ENCODE results near the gene ATAD5.

Gene ATAD5

DNA sequence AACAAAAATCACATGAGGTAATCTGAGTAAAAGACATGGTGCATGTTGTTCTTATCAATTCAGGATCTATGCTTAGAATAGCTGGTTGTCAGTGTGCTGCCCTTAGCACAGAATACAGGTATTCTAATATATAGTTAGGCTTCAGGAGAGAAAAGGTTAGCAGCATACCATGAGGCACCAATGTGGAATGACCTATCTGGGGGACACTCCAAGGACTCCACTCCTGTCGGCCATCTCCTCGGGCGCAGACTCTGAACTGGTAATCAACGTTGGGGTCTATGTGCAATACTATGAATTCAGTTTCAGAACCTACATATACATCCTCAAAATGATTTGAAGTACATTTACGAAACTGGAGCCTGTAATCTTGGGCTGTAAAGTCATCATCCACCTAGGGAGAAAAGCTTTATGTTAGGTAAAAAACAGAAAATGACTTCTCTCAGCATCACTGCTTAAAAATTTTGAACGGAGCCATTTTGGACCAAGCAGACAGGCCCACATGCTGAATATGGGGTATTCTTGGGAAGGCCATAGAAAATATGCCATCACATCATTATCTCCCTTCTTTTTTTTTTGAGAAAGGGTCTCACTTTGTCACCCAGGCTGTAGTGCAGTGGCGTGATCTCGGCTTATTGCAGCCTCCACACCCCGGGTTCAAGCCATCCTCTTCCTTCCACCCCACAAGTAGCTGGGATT lies 38.3 kb upstream of the ATAD5 start:
- no peaks in the 10 kb centered on the region for H3K27me3 ChIP-seq (ENCODE audit: insufficient read depth, low read depth)
- TF ChIP-seq, protein P1, sequence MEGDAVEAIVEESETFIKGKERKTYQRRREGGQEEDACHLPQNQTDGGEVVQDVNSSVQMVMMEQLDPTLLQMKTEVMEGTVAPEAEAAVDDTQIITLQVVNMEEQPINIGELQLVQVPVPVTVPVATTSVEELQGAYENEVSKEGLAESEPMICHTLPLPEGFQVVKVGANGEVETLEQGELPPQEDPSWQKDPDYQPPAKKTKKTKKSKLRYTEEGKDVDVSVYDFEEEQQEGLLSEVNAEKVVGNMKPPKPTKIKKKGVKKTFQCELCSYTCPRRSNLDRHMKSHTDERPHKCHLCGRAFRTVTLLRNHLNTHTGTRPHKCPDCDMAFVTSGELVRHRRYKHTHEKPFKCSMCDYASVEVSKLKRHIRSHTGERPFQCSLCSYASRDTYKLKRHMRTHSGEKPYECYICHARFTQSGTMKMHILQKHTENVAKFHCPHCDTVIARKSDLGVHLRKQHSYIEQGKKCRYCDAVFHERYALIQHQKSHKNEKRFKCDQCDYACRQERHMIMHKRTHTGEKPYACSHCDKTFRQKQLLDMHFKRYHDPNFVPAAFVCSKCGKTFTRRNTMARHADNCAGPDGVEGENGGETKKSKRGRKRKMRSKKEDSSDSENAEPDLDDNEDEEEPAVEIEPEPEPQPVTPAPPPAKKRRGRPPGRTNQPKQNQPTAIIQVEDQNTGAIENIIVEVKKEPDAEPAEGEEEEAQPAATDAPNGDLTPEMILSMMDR (conservative IDR thresholded peaks at IDR 0.05; ENCODE audit: low read depth, low read length): no peak
- H3K27ac ChIP-seq: no peak overlapping the region
- H3K79me2 ChIP-seq (ENCODE audit: insufficient read depth, low read depth): no peaks in the 10 kb centered on the region
- H3K36me3 ChIP-seq (ENCODE audit: insufficient read depth): no peaks in the 10 kb centered on the region; the same call in 1 of the 2 replicates
- H3K4me2 ChIP-seq: no peak overlapping the region
- H3K4me1 ChIP-seq (ENCODE audit: low read depth, poor library complexity, severe bottlenecking): peaks cover 17% of the 10 kb centered on the region
- H2AFZ ChIP-seq (ENCODE audit: low read depth): no peak overlapping the region
- no peak overlapping the region for H3K9ac ChIP-seq
- no peaks in the 10 kb centered on the region for H4K20me1 ChIP-seq (ENCODE audit: insufficient read depth)
- no peak overlapping the region for H3K4me3 ChIP-seq (IDR thresholded peaks at IDR 0.05; ENCODE audit: insufficient read depth, low read depth, low read length)

DNA sequence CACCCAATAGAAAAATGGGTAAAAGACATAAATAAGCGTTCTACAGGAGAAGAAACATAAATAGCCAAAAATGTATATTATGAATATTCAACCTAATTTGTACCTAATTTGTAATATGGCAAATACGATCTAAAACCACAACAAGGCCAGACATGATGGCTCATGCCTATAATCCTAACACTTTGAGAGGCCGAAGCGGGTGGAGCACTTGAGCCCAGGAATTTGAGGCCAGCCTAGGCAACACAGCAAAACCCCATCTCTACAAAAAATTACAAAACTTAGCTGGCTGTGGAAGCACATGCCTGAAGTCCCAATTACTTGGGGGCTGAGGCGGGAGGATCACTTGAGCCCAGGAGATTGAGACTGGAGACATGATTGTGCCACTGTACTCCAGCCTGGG lies 37.4 kb upstream of the ATAD5 start:
- Histone ChIP-seq H4K20me1 (ENCODE audit: insufficient read depth) (no peaks in the 10 kb centered on the region), H3K27me3 (ENCODE audit: insufficient read depth, low read depth) (no peaks in the 10 kb centered on the region), H3K4me2 (no peak overlapping the region), H3K4me1 (ENCODE audit: low read depth, poor library complexity, severe bottlenecking) (peaks cover 11% of the 10 kb centered on the region), H2AFZ (ENCODE audit: low read depth) (no peak overlapping the region), H3K27ac (no peak overlapping the region), H3K4me3 (IDR thresholded peaks at IDR 0.05; ENCODE audit: insufficient read depth, low read depth, low read length) (no peak overlapping the region), H3K9ac (no peak overlapping the region), H3K79me2 (ENCODE audit: insufficient read depth, low read depth) (no peaks in the 10 kb centered on the region), H3K36me3 (ENCODE audit: insufficient read depth) (no peaks in the 10 kb centered on the region; the same call in 1 of the 2 replicates)
- TF ChIP-seq, protein P1 (conservative IDR thresholded peaks at IDR 0.05; ENCODE audit: low read depth, low read length): no peak

DNA sequence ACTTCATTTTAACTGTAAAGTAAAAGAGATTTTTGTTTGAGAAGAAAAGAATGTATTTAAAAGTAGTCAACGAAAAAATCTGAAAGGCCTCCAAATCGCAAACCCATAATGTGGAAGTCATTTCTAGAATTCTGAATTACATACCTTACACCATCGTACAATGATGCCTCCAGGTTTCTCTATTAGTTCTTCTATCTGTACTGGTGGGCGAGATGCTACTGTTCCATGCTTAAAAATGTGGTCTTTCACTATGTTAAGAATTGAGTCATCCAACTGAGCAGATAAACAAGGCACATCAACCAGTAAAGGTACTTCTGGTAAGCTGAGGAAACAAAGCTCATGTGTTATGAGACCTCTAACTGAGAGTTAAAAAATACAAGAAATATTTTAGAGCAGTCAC lies 35.8 kb upstream of the ATAD5 start:
- no peaks in the 10 kb centered on the region for H4K20me1 ChIP-seq (ENCODE audit: insufficient read depth)
- no peaks in the 10 kb centered on the region; the same call in 1 of the 2 replicates for H3K36me3 ChIP-seq (ENCODE audit: insufficient read depth)
- TF ChIP-seq, protein P1 (conservative IDR thresholded peaks at IDR 0.05; ENCODE audit: low read depth, low read length): no peak
- H3K4me2 ChIP-seq: no peak overlapping the region
- no peak overlapping the region for H2AFZ ChIP-seq (ENCODE audit: low read depth)
- no peaks in the 10 kb centered on the region for H3K79me2 ChIP-seq (ENCODE audit: insufficient read depth, low read depth)
- no peaks in the 10 kb centered on the region for H3K4me1 ChIP-seq (ENCODE audit: low read depth, poor library complexity, severe bottlenecking)
- H3K9ac ChIP-seq: no peak overlapping the region
- no peak overlapping the region for H3K27ac ChIP-seq
- no peaks in the 10 kb centered on the region for H3K27me3 ChIP-seq (ENCODE audit: insufficient read depth, low read depth)
- no peak overlapping the region for H3K4me3 ChIP-seq (IDR thresholded peaks at IDR 0.05; ENCODE audit: insufficient read depth, low read depth, low read length)

DNA sequence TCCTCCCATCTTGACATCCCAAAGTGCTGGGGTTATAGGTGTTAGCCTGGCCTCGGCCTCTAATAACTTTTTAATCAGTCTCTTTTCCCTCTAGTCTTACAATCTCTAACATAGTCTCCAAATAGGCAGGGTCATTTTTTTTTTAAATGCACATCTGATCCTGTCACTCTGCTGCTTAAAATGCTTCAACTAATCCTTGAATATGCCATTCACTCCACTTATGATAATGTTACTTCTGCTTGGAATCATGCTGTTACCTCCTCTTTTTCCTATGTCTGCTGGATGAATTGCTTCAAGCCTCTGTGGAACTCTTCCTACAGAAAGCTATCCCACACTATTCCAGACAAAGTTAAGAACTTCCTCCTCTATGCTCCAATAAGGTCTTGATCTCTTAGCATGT lies 30.1 kb upstream of the ATAD5 start:
- Histone ChIP-seq H3K79me2 (ENCODE audit: insufficient read depth, low read depth) (no peaks in the 10 kb centered on the region), H4K20me1 (ENCODE audit: insufficient read depth) (no peaks in the 10 kb centered on the region), H3K36me3 (ENCODE audit: insufficient read depth) (no peaks in the 10 kb centered on the region; the same call in 1 of the 2 replicates), H3K4me1 (ENCODE audit: low read depth, poor library complexity, severe bottlenecking) (no peaks in the 10 kb centered on the region), H3K9ac (no peak overlapping the region), H2AFZ (ENCODE audit: low read depth) (no peak overlapping the region), H3K27ac (no peak overlapping the region), H3K27me3 (ENCODE audit: insufficient read depth, low read depth) (no peaks in the 10 kb centered on the region), H3K4me3 (IDR thresholded peaks at IDR 0.05; ENCODE audit: insufficient read depth, low read depth, low read length) (no peak overlapping the region), H3K4me2 (no peak overlapping the region)
- TF ChIP-seq, protein P1 (conservative IDR thresholded peaks at IDR 0.05; ENCODE audit: low read depth, low read length): no peak

All from KMS-11 (cell line).